ENCODE measurements around the gene TEKT5. TPM values are rescaled to one million over a fixed set of nuclear protein-coding genes. Genes with fewer than 3 reads are reported as not detected.

The TEKT5 gene
- total RNA-seq, 4 donors from 2014 or later = 0.51 to 0.94 TPM; not detected in 2

GRCh38 chr16:10699756-10700155 lies 5.0 kb upstream of the TEKT5 start:
- no peak for TF ChIP-seq CTCF (IDR thresholded peaks at IDR 0.05; ENCODE audit: low read depth)

GRCh38 chr16:10694306-10694705 lies 424 bp downstream of the TEKT5 start:
- no peak for TF ChIP-seq CTCF (IDR thresholded peaks at IDR 0.05; ENCODE audit: low read depth)

GRCh38 chr16:10693889-10694288 lies 841 bp downstream of the TEKT5 start:
- TF ChIP-seq CTCF (IDR thresholded peaks at IDR 0.05; ENCODE audit: low read depth) = no peak

GRCh38 chr16:10692470-10692869 lies 2.3 kb downstream of the TEKT5 start:
- TF ChIP-seq CTCF (IDR thresholded peaks at IDR 0.05; ENCODE audit: low read depth) = no peak

- no peak for TF ChIP-seq CTCF (IDR thresholded peaks at IDR 0.05; ENCODE audit: low read depth)
Measured at GRCh38 chr16:10688726-10689125, 6.0 kb downstream of the TEKT5 start.

- no peak for TF ChIP-seq CTCF (IDR thresholded peaks at IDR 0.05; ENCODE audit: low read depth)
Measured at GRCh38 chr16:10688291-10688690, 6.4 kb downstream of the TEKT5 start.

- no peak for TF ChIP-seq CTCF (IDR thresholded peaks at IDR 0.05; ENCODE audit: low read depth)
Measured at GRCh38 chr16:10685709-10686108, 9.0 kb downstream of the TEKT5 start.

All from subcutaneous adipose tissue (tissue), 4 donors.